ENCODE data around the gene HNRNPF.

Gene HNRNPF

DNA sequence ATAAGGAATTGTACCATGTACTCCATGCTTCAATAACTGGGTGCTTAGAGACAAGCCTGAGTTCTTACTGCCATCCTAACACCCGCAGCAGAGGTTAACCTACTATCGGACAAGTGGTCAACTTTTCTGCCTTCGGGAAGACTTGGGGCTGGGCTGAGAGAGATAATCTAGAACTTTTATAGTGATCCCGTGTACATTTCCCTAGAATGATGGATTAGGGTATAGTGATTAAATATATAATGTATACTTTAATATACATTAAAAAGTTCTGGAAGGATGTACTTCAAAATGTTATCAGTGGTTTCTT, 12.2 kb upstream of the HNRNPF start:
- no peak for DNase-seq

- DNase-seq: peak; percentile 83
Measured at GRCh38 chr10:43420369-43421200, 11.6 kb upstream of the HNRNPF start.

GRCh38 chr10:43419997-43420368, 11.0 kb upstream of the HNRNPF start:
- no peak for DNase-seq

DNA sequence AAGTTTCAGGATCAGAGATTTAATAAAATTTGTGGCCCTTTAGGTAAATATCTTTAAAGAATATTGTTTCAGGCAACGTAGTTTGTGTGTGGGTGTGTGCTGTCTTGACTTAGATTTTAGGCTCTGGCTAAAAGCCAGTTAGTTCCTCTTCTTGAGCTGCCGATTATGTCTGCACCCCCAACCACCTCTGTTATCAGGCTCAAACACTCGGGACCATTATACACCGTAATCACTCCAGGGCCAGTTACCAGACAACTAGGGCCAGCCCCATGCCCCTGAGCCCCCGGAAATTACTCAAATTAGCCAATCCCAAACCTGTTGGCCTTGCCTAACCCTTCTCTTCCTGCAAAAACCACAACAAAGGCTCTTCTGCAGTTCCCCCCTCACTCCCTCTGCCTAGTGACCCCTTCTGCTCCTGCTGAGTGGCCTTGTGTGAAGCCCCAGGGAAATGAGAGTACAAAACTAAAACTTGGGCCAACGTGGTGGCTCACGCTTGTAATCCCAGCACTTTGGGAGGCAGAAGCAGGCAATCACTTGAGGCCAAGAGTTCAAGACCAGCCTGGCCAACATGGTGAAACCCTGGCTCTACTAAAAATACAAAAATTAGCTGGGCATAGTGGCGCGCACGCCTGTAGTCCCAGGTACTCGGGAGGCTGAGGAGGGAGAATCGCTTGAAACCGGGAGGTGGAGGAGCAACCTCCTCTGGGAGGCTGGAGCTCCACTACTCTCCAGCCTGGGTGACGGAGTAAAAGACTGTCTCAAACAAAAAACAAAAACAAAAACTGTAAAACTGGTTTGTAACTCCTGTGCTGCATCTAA, 9.2 kb upstream of the HNRNPF start:
- DNase-seq: peak; percentile 77

- DNase-seq: no peak
Measured at GRCh38 chr10:43415544-43415943, 6.6 kb upstream of the HNRNPF start.

- no peak for DNase-seq
Measured at GRCh38 chr10:43411536-43411935, 2.5 kb upstream of the HNRNPF start.

- no peak for DNase-seq
Measured at GRCh38 chr10:43410345-43410744, 1.4 kb upstream of the HNRNPF start.

DNA sequence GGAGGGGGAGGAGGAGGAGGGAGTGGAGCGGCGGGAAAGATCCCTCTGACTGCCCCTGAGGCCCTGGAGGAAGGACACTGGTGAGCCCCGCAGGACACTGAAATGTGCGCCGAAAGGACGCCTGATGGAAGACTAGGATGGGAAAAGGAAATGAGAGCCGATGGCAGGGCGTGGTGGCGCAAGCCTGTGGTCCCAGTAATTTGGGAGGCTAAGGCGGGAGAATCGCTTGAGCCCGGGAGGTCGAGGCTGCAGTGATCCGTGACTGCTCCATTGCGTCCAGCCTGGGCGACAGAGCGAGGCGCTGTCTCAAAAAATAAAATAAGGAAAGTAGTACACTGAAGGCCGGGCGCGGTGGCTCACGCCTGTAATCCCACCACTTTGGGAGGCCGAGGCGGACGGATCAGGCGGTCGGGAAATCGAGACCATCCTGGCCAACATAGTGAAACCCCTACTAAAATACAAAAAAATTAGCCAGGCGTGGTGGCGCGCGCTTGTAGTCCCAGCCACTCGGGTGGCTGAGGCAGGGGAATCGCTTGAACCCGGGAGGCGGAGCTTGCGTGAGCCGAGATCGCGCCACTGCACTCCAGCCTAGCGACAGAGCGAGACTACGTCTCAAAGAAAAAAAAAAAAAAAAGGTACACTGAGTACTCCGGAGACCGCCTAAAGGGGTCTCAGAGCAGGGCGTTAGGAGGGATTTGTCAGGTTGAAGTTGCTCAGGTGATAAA, 561 bp upstream of the HNRNPF start:
- peak; percentile 87 for DNase-seq

GRCh38 chr10:43408331-43408709, 666 bp downstream of the HNRNPF start:
- no peak for DNase-seq

- DNase-seq: peak; percentile 88
Measured at GRCh38 chr10:43407576-43408330, 1.2 kb downstream of the HNRNPF start.

- DNase-seq: peak; percentile 59
Measured at GRCh38 chr10:43407148-43407575, 1.8 kb downstream of the HNRNPF start.

DNA sequence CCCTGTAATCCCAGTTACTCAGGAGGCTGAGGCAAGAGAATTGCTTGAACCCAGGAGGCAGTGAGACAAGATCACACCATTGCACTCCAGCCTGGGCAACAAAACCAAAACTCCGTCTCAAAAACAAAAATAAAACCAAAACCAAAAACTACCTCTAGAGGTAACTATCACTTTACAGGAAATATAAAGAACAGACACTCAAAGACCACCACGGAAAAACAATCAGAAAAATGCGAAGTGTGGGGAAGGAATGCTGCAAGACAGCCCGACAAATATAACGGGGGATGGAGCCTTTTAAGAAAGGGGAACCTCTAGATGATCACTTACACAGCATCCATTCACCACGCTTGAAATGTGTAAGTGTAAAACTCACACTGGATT, 4.3 kb downstream of the HNRNPF start:
- peak; percentile 63 for DNase-seq

DNA sequence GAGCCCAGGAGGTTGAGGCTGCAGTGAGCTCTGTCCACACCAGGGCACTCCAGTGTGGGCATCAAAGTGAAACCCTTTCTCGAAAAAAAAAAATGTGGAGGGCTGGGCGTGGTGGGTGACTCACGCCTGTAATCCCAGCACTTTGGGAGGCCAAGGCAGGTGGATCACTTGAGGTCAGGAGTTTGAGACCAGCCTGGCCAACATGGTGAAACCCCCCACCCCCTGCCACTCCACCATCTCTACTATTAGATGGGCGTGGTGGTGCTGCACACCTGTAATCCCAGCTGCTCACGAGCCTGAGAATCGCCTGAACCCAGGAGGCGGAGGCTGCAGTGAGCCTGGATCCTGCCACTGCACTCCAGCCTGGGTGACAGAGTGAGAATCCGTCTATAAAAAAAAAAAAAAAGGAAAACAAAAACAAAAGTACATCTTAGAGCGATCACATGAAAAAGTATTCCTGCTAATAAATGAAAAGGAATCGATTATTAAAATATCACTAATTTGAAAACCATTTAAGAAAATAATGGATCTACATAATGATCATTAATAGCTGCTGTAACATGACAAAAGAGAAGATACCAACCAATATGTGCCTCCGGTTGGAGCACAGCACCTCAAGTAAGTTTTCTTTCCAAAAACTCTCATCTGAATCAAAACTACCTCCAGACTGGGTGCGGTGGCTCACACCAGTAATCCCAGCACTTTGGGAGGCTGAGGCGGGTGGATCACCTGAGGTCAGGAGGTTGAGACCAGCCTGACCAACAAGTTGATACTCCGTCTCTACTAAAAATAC, 4.9 kb downstream of the HNRNPF start:
- no peak for DNase-seq

- DNase-seq: no peak
Measured at GRCh38 chr10:43402880-43403452, 6.0 kb downstream of the HNRNPF start.

- DNase-seq: no peak
Measured at GRCh38 chr10:43402176-43402575, 6.8 kb downstream of the HNRNPF start.

DNA sequence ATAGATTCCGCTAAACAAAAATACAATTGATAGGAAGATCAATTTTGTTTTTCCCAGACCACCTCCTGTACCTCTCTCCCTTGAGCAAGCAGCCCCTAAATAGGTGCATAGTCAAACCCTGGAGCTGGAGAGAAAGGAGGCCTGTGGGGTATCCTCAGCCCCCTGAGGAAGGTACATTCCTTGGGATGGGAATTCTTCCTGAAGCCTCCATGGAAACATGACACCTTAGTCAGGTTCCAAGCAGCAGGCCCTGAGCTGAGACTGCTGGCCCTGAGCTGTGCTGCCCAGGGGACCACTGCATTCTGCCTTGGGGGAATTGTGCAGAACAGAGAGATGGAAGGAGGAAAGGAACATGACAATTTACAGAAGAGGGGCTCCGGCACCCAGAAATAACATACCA, 7.4 kb downstream of the HNRNPF start:
- DNase-seq: no peak

GRCh38 chr10:43399320-43400310, 9.4 kb downstream of the HNRNPF start:
- peak; percentile 45 for DNase-seq

GRCh38 chr10:43398939-43399319, 10.1 kb downstream of the HNRNPF start:
- no peak for DNase-seq

GRCh38 chr10:43396928-43397624, 11.9 kb downstream of the HNRNPF start:
- peak; percentile 82 for DNase-seq

Data from CD4-positive, alpha-beta T cell treated with Interleukin-17A for 1 hour (primary cell).